NB4 (cell line): ENCODE results near the gene ROBO1.
A peak's percentile ranks its signal among the peaks of the same experiment; 100 is the strongest.

ENCODE experiments used
- DNase-seq: peaks from one replicate; pipeline ENCODE4 v3.0.0; 2010; ENCODE audit warnings: low read depth
- H3K4me3 ChIP-seq: one replicate; pipeline ENCODE4 v1.5.1; 2011; ENCODE audit warnings: mild to moderate bottlenecking, low read depth, low read length, moderate library complexity
- CTCF ChIP-seq: IDR thresholded peaks from one replicate; pipeline ENCODE4 v1.5.1; 2012; ENCODE audit warnings: low read depth, low read length
- MAX ChIP-seq: IDR thresholded peaks from 2 replicates; pipeline ENCODE4 v1.6.1; 2011; ENCODE audit warnings: low read depth, low read length
- MYC ChIP-seq: IDR thresholded peaks from 2 replicates; pipeline ENCODE4 v1.6.1; 2011; ENCODE audit warnings: low read depth, low read length
- POLR2A ChIP-seq: IDR thresholded peaks from 2 replicates; pipeline ENCODE4 v1.6.1; 2011; ENCODE audit warnings: mild to moderate bottlenecking; ENCODE audit not compliant: insufficient read length; ENCODE audit errors: extremely low read depth

ROBO1 gene

DNA sequence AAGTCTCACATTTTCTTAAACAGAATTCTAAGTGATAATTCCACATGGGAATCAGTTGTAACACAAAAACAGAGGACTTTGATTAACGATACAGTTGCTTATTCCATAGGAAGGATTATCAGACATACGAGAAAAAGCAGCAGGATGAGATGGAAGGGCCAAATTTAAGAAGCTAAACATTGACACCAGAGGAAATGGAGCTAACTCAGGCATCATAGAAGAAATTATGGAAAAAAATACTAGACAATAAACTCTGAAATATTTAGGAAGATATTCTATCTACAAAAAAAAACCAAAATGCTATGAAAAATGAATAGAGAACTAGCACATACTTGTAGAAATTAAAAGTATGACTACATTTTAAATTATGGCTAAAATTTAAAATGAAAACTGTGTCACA is 776.1 kb downstream of the ROBO1 start:
- TF ChIP-seq MAX (no peak), MYC (no peak), POLR2A (no peak), CTCF (no peak)
- no peak for DNase-seq
- H3K4me3 ChIP-seq, result no peak overlapping the region

- TF ChIP-seq MAX (no peak), CTCF (no peak)
- no peak for DNase-seq
- H3K4me3 ChIP-seq, result no peak overlapping the region
Measured at GRCh38 chr3:78990156-78990555, 777.6 kb downstream of the ROBO1 start.

- DNase-seq, result peak; percentile 1
- H3K4me3 ChIP-seq, result no peak overlapping the region
- TF ChIP-seq MYC (no peak), MAX (no peak), CTCF (no peak), POLR2A (no peak)
Measured at GRCh38 chr3:78988324-78988723, 779.5 kb downstream of the ROBO1 start.

DNA sequence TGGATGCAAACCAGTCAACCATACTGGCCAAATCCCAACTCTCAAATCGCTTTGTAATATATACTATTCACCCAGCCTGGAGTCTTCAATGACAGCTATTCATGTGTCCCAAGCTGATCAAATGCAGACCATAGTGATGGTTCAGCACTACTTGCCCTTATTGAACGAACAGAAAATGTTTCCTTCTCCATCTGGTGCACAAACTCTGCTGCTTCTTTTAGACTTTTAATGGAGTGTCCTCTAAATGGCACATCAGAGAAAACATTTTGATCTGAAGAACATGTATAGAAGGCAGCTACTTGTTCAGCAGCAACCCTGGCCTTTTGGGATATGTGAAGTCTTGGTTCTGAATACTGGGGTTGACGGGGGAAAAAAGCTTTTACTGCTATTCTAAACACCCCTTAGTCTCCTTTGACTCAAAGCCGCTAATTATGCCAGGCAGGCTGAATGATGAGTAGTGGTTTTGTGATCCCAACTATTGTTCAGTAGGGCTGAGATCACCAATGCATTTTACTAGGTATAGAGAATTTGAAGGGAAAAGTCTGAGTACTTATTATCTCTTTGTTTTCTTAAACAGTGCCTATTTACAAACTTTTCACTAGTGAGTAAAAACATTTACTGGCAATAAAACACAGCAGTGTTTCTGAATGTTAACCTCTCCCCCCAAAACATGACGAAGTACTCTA is 781.2 kb downstream of the ROBO1 start:
- no peak for DNase-seq

GRCh38 chr3:78985981-78986380 is 781.8 kb downstream of the ROBO1 start:
- no peak for TF ChIP-seq CTCF
- TF ChIP-seq MYC, result no peak
- no peak for TF ChIP-seq POLR2A
- TF ChIP-seq MAX, result no peak
- no peak overlapping the region for H3K4me3 ChIP-seq
- no peak for DNase-seq

More for the DNA sequence above, 781.2 kb downstream of the ROBO1 start:
- H3K4me3 ChIP-seq, result no peak overlapping the region
- TF ChIP-seq MYC (no peak), MAX (no peak), CTCF (no peak), POLR2A (no peak)
